CD4-positive, alpha-beta T cell (primary cell): ENCODE results near the gene CDH18. TPM values are rescaled to one million over a fixed set of nuclear protein-coding genes. Genes with fewer than 3 reads are reported as not detected.

ENCODE experiments used
- ATAC-seq: fragments of 200-7000 bp; cut with Tn5 transposase; one replicate; pipeline ENCODE4 v1.10.0; 2022; ENCODE audit warnings: mild to moderate bottlenecking; ENCODE audit not compliant: poor library complexity
- CTCF ChIA-PET: fragments of 350-600 bp; sonication (Branson Sonifier 250); formaldehyde crosslinking; loops from one replicate; lab custom pipeline; 2021; ENCODE audit warnings: antibody characterized with exemption, inconsistent platforms; lab: Charles Lee
- POLR2A ChIA-PET: fragments of 350-600 bp; sonication (Branson Sonifier 250); formaldehyde crosslinking; loops from one replicate; lab custom pipeline; 2021; ENCODE audit warnings: antibody characterized with exemption, inconsistent platforms; lab: Charles Lee
- DNase-seq, 14 experiments: peaks; one replicate each; pipeline ENCODE4 v3.0.0-alpha.2; 2013 to 2020; ENCODE audit warnings: mixed read lengths in 2 of 14
- H3K27ac ChIP-seq, 2 donors: one replicate each; pipeline versions ENCODE4 v1.5.1 to v1.7.0; 2013; ENCODE audit warnings: low read length in 2 of 2, low read depth in 1 of 2, mild to moderate bottlenecking in 1 of 2
- H3K27me3 ChIP-seq, 2 experiments: 1 replicate in 1 of 2; 2 replicates in 1 of 2; pipeline versions ENCODE4 v1.6.1 to v1.7.0; 2013; ENCODE audit warnings: low read length in 2 of 2, control low read depth in 1 of 2, mild to moderate bottlenecking in 1 of 2, moderate library complexity in 1 of 2; ENCODE audit not compliant: insufficient read depth in 2 of 2, control insufficient read depth in 1 of 2
- H3K36me3 ChIP-seq: one replicate; pipeline ENCODE4 v1.6.1; 2013; ENCODE audit warnings: low read length, control low read depth; ENCODE audit not compliant: insufficient read depth
- H3K4me1 ChIP-seq: one replicate; pipeline ENCODE4 v1.6.1; 2013; ENCODE audit warnings: low read length, control low read depth; ENCODE audit not compliant: insufficient read depth
- H3K4me3 ChIP-seq: one replicate; pipeline ENCODE4 v1.5.1; 2013; ENCODE audit warnings: mild to moderate bottlenecking, low read length, moderate library complexity
- H3K9me3 ChIP-seq, 2 experiments: 1 replicate in 1 of 2; 2 replicates in 1 of 2; pipeline versions ENCODE4 v1.6.1 to v1.7.0; 2013; ENCODE audit warnings: low read length in 2 of 2, mild to moderate bottlenecking in 2 of 2, control low read depth in 1 of 2, moderate library complexity in 1 of 2; ENCODE audit not compliant: control insufficient read depth in 1 of 2, insufficient read depth in 1 of 2
- H3K27ac Mint-ChIP-seq: one replicate; pipeline ENCODE4 v1.8.0; 2020; ENCODE audit warnings: mixed read lengths
- H3K27me3 Mint-ChIP-seq: one replicate; pipeline ENCODE4 v1.8.0; 2021; ENCODE audit warnings: mixed read lengths
- H3K36me3 Mint-ChIP-seq: one replicate; pipeline ENCODE4 v1.8.0; 2021; ENCODE audit warnings: low read depth, mixed read lengths
- H3K4me1 Mint-ChIP-seq: one replicate; pipeline ENCODE4 v1.8.0; 2021; ENCODE audit warnings: low read depth, mixed read lengths
- H3K4me3 Mint-ChIP-seq: one replicate; pipeline ENCODE4 v1.8.0; 2020; ENCODE audit warnings: mild to moderate bottlenecking, mixed read lengths
- H3K9me3 Mint-ChIP-seq: one replicate; pipeline ENCODE4 v1.8.0; 2020; ENCODE audit warnings: mixed read lengths
- CTCF ChIP-seq: fragments of 200-600 bp; IDR thresholded peaks from one replicate; pipeline ENCODE4 v1.8.0; 2022; ENCODE audit warnings: antibody characterized with exemption, mild to moderate bottlenecking
- intact Hi-C, 2 experiments: fragments of 100-400 bp; cut with DNase I in 1 of 2; cut with micrococcal nuclease in 1 of 2; formaldehyde crosslinking; loops; one replicate each; pipeline versions ENCODE4 v1.15.1 to v1.9.0; 2023 to 2025; cut with DNase I, micrococcal nuclease
- total RNA-seq, 174 experiments: library from RNA in 2 of 174; stranded (reverse) in 2 of 174; gene quantifications; one replicate each; pipeline ENCODE4 v1.2.3 and lab custom pipeline; 2021 to 2026

CDH18 gene
- total RNA-seq, 2 experiments from 2014 or later, result not detected

DNA sequence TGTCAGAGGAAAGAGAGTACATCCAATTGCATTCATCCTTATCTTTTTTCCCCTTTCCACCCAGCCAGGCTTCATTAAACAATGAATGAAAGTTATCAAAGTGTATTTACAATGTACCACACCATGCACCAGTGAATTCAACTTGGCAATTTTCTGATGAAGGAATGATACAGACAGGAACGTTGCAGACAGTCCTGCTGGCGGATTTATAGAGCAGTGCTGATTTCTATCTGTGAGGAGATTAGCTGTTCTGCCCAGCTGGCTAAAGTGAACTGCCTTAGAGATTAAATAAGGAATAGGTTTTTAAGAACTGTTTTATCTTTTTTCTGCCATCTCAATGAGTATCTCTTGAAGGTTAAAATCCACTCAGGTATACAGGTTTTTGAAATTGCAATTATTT, 403.9 kb downstream of the CDH18 start:
- ATAC-seq, result no peak
- intact Hi-C loops, result no loop called here

GRCh38 chr5:19577882-19578281, 410.1 kb downstream of the CDH18 start:
- no peaks in the 10 kb centered on the region for H3K36me3 Mint-ChIP-seq
- no peaks in the 10 kb centered on the region for H3K27me3 ChIP-seq
- no peaks in the 10 kb centered on the region for H3K4me1 Mint-ChIP-seq
- ATAC-seq (no peak), DNase-seq (no peak)
- peaks cover 3 to 5% of the 10 kb centered on the region in 2 experiments for H3K9me3 ChIP-seq
- H3K27me3 Mint-ChIP-seq, result no peaks in the 10 kb centered on the region
- H3K4me3 Mint-ChIP-seq, result no peak overlapping the region
- H3K27ac ChIP-seq, result no peak overlapping the region
- no peaks in the 10 kb centered on the region for H3K36me3 ChIP-seq
- H3K9me3 Mint-ChIP-seq, result peaks cover 16% of the 10 kb centered on the region
- CTCF ChIA-PET, result no interaction called here
- POLR2A ChIA-PET, result no interaction called here
- intact Hi-C loops, result no loop called here
- H3K27ac Mint-ChIP-seq, result no peak overlapping the region
- no peak for TF ChIP-seq CTCF
- no peaks in the 10 kb centered on the region for H3K4me1 ChIP-seq
- no peak overlapping the region for H3K4me3 ChIP-seq

More for the DNA sequence above, 403.9 kb downstream of the CDH18 start:
- H3K4me1 ChIP-seq, result no peaks in the 10 kb centered on the region
- Mint-ChIP-seq H3K36me3 (no peaks in the 10 kb centered on the region), H3K27ac (no peak overlapping the region), H3K4me3 (no peak overlapping the region), H3K27me3 (no peaks in the 10 kb centered on the region), H3K9me3 (peaks cover 10% of the 10 kb centered on the region), H3K4me1 (no peaks in the 10 kb centered on the region)
- DNase-seq, result no peak
- TF ChIP-seq CTCF, result no peak
- no peaks in the 10 kb centered on the region for H3K27me3 ChIP-seq
- no peak overlapping the region for H3K4me3 ChIP-seq
- no peak overlapping the region for H3K27ac ChIP-seq
- no peaks in the 10 kb centered on the region for H3K36me3 ChIP-seq
- peaks cover 0 to 3% of the 10 kb centered on the region in 2 experiments for H3K9me3 ChIP-seq
- ChIA-PET POLR2A (no interaction called here), CTCF (no interaction called here)

DNA sequence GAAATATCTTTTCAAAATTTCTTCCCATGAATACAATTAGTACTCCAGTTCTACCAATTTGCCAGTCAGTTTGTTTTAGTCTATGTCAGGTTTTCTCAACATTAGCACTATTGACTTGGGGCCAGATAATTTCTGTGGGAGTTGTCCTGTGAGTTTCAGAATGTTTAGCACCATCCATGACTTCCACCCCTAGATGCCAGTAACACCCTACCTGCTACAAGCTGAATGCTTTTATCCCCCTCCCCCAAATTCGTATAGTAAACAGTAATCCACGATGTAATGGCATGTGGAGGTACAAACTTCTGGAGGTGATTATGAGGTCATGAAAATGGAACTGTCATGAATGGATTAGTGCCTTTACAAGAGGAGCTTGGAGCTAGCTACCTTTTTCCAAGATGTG, 420.0 kb downstream of the CDH18 start:
- no peaks in the 10 kb centered on the region for H3K4me1 Mint-ChIP-seq
- no peak for TF ChIP-seq CTCF
- H3K4me3 Mint-ChIP-seq, result no peak overlapping the region
- DNase-seq (no peak), ATAC-seq (no peak)
- no peaks in the 10 kb centered on the region for H3K36me3 Mint-ChIP-seq
- Histone ChIP-seq H3K9me3 (peaks cover 4 to 5% of the 10 kb centered on the region in 2 experiments), H3K4me3 (no peak overlapping the region), H3K27me3 (no peaks in the 10 kb centered on the region), H3K36me3 (no peaks in the 10 kb centered on the region), H3K4me1 (no peaks in the 10 kb centered on the region), H3K27ac (no peak overlapping the region)
- ChIA-PET POLR2A (no interaction called here), CTCF (no interaction called here)
- H3K9me3 Mint-ChIP-seq, result peaks cover 8% of the 10 kb centered on the region
- no peaks in the 10 kb centered on the region for H3K27me3 Mint-ChIP-seq
- H3K27ac Mint-ChIP-seq, result no peak overlapping the region
- intact Hi-C loops, result no loop called here
